Prostate gland (tissue), 2 donors: ENCODE measurements around the gene MEIS2. TPM values are rescaled to one million over a fixed set of nuclear protein-coding genes. Genes with fewer than 3 reads are reported as not detected.

Experiments used
- DNase-seq: peaks from one replicate; pipeline ENCODE4 v3.0.0-alpha.2; 2019; ENCODE audit warnings: low spot score
- H3K27ac ChIP-seq, 2 donors: fragments of 200-600 bp; sonication (generic); 2 replicates each; pipeline ENCODE4 v1.5.1; 2017 to 2019
- H3K27me3 ChIP-seq: fragments of 200-600 bp; sonication (generic); replicated peaks from 2 replicates; pipeline ENCODE4 v1.5.1; 2019; ENCODE audit not compliant: insufficient read depth
- H3K36me3 ChIP-seq, 2 donors: fragments of 200-600 bp; sonication (generic); 1 replicate in 1 of 2; 2 replicates in 1 of 2; pipeline versions ENCODE4 v1.5.1 to v1.8.1; 2017 to 2019
- H3K4me1 ChIP-seq: fragments of 200-600 bp; sonication (generic); replicated peaks from 2 replicates; pipeline ENCODE4 v1.5.1; 2019
- H3K4me3 ChIP-seq, 2 donors: fragments of 200-600 bp; sonication (generic); 2 replicates each; pipeline ENCODE4 v1.5.1; 2017 to 2019
- H3K9me3 ChIP-seq: fragments of 200-600 bp; sonication (generic); 2 replicates; pipeline ENCODE4 v1.5.1; 2017
- POLR2A ChIP-seq: fragments of 450-650 bp; IDR thresholded peaks from one replicate; pipeline ENCODE4 v1.6.1; 2016; ENCODE audit warnings: antibody characterized with exemption, mild to moderate bottlenecking
- POLR2AphosphoS5 ChIP-seq: sonication (generic); formaldehyde crosslinking; IDR thresholded peaks from one replicate; pipeline ENCODE4 v1.6.1; 2017; ENCODE audit warnings: antibody characterized with exemption
- WGBS: methylation state at CpG from one replicate; pipeline ENCODE4 v1.1.5; 2018; 5-methylcytosine and 5-hydroxymethylcytosine counted together
- intact Hi-C: fragments of 100-400 bp; cut with DNase I; formaldehyde crosslinking; loops from one replicate; pipeline ENCODE4 v1.14.2; 2022
- total RNA-seq, 2 donors: library from RNA; depleted of rRNA; stranded (reverse); fragments of >200 nt; gene quantifications; one replicate each; pipeline ENCODE4 v1.1.0, GENCODE V29; 2016
- TF ChIP-seq, protein P1 (sequence below), 4 experiments: fragments of 200-600 bp in 2 of 4; fragments of 450-650 bp in 2 of 4; sonication (generic) in 2 of 4; IDR thresholded peaks; 1 replicate in 3 of 4; 2 replicates in 1 of 4; pipeline ENCODE4 v1.5.1; 2016 to 2019; ENCODE audit warnings: antibody characterized with exemption in 4 of 4, mild to moderate bottlenecking in 2 of 4, moderate library complexity in 2 of 4

Gene MEIS2
- total RNA-seq, 2 donors from 2014 or later, result 53.4 to 73.2 TPM

DNA sequence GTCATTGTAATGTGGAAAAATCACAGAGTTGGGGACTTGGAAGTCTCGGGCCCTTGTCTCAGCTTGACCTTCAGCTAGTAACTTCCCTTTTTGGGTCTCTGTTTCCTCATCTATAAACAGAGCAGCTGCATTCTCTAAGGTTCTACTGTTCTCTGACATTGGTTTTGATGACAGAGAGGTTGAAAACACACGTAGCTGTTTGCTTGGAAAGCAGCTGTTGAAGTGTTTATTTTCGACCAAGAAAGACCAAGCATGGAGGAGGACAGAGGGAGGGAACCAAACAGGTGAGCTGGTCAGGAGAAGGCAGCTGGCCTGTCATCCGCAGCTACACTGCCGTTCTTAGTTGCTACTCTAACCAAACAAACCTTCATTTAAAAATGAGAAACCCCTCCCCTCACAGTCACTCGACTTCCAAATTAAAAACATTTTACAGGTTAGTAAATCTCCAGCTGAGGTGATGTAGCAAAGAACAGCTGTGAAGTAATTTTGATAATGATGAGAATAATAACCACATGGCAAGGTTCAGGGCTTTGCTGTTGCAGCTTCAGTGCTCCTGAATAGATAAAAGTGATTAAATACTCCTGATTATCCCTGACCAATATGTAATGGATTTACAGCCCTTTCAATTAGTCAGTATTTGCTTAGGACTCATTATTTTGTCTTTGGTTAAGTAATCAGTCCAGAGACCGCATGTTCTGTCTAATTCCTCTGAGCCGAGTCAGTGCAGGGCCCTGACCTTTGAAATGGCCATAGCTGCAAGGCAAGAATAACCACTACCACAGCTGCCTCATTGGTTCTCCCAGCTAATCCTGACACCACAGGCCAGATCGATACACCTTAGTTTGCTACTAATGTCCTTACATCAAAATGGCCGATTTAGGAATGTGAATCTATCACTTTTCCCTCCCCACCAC, 65.3 kb downstream of the MEIS2 start:
- DNase-seq, result no peak
- no peak overlapping the region for H3K4me3 ChIP-seq
- intact Hi-C loops, result no loop called here
- H3K9me3 ChIP-seq, result no peaks in the 10 kb centered on the region
- WGBS, result 45% methylated on average over 10 of the region's 10 CpGs
- H3K4me1 ChIP-seq, result no peaks in the 10 kb centered on the region
- H3K27me3 ChIP-seq, result no peaks in the 10 kb centered on the region
- no peak overlapping the region for H3K27ac ChIP-seq
- no peaks in the 10 kb centered on the region for H3K36me3 ChIP-seq
- TF ChIP-seq POLR2AphosphoS5, result no peak
- no peak for TF ChIP-seq POLR2A
- TF ChIP-seq, protein P1, sequence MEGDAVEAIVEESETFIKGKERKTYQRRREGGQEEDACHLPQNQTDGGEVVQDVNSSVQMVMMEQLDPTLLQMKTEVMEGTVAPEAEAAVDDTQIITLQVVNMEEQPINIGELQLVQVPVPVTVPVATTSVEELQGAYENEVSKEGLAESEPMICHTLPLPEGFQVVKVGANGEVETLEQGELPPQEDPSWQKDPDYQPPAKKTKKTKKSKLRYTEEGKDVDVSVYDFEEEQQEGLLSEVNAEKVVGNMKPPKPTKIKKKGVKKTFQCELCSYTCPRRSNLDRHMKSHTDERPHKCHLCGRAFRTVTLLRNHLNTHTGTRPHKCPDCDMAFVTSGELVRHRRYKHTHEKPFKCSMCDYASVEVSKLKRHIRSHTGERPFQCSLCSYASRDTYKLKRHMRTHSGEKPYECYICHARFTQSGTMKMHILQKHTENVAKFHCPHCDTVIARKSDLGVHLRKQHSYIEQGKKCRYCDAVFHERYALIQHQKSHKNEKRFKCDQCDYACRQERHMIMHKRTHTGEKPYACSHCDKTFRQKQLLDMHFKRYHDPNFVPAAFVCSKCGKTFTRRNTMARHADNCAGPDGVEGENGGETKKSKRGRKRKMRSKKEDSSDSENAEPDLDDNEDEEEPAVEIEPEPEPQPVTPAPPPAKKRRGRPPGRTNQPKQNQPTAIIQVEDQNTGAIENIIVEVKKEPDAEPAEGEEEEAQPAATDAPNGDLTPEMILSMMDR (IDR thresholded peaks at IDR 0.05), result no peak

DNA sequence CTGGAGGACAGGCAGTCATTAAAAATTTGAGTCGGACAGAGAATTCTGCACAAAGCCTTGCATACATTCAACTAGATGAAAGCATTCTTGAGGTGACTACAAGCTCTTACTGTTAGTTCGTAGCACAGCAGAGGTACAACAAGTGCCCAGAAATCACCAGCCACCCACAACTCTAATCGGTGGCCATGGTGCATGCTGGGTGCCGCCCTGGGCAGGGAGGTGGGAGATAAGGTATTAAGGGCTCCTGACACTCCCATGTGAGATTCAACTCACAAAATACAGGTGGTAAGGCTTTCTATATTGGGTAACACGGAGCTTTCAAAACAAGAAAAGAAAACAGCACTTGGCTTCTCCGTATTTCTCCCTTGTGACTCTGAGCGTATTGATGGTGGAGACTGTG, 66.0 kb downstream of the MEIS2 start:
- WGBS, result 73% methylated on average over 7 of the region's 7 CpGs
- DNase-seq, result no peak
- Histone ChIP-seq H3K27me3 (no peaks in the 10 kb centered on the region), H3K36me3 (no peaks in the 10 kb centered on the region), H3K4me3 (no peak overlapping the region), H3K9me3 (no peaks in the 10 kb centered on the region), H3K27ac (no peak overlapping the region), H3K4me1 (no peaks in the 10 kb centered on the region)
- no peak for TF ChIP-seq POLR2A
- TF ChIP-seq POLR2AphosphoS5, result no peak
- TF ChIP-seq, protein P1 (IDR thresholded peaks at IDR 0.05), result no peak
- intact Hi-C loops, result no loop called here

DNA sequence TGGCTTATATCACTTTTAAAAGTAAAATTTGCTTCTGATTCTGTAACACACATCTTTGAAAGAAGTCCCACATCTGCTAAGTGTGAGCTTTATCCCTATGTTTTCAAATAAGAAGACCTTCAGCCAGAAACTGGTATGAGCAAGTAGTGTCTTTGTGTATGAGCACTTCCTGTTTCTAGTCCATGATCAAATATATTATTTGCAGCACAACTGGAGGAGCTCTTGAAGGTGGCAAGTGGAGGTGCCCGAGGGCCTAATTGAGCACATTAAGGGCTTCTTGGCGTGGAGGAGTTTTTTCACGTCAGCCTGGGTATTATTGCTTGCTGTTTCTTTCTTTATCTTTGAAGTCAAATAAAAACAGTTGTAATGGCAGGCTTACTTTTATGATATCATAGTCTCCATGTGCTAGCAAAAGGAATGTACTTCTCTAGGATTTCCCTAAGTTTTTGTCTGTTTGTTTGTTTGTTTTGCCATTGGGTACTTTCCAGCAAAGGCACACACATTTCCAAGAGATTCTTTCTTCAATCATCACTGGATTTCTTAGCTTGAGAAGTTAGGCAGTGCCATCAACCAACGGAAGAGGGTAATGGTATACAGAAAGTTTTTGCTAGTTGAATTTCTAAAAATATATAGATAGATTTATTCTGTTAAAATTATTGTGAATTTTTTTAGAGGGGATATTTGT, 68.1 kb downstream of the MEIS2 start:
- Histone ChIP-seq H3K4me3 (no peak overlapping the region), H3K27me3 (no peaks in the 10 kb centered on the region), H3K9me3 (no peaks in the 10 kb centered on the region), H3K27ac (no peak overlapping the region), H3K4me1 (no peaks in the 10 kb centered on the region), H3K36me3 (no peaks in the 10 kb centered on the region)
- TF ChIP-seq, protein P1 (IDR thresholded peaks at IDR 0.05), result no peak
- no peak for TF ChIP-seq POLR2AphosphoS5
- TF ChIP-seq POLR2A, result no peak
- no peak for DNase-seq
- intact Hi-C loops, result no loop called here
- WGBS, result 43% methylated on average over 4 of the region's 4 CpGs

DNA sequence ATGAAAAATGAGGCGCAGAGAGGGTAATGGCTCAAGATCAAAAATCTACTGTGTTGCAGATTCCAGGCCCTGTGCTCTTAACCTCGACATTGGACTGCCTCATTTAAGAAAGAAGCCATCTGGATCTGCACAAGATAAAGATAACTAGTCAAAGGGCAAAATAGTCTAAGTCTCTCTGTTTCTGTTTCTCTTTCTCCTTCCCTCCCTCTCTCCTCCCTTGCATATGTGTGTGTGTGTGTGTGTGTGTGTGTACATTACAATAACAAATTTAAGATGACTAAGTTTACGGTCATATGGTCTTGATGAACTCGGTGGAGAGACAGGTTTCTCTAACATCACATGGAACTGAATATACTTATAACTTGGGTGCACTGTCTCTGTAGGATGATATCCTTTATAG, 69.2 kb downstream of the MEIS2 start:
- Histone ChIP-seq H3K4me1 (no peaks in the 10 kb centered on the region), H3K9me3 (no peaks in the 10 kb centered on the region), H3K27ac (no peak overlapping the region), H3K27me3 (no peaks in the 10 kb centered on the region), H3K36me3 (no peaks in the 10 kb centered on the region), H3K4me3 (no peak overlapping the region)
- no peak for DNase-seq
- 53% methylated on average over 4 of the region's 4 CpGs for WGBS
- TF ChIP-seq POLR2AphosphoS5 (no peak), POLR2A (no peak)
- TF ChIP-seq, protein P1 (IDR thresholded peaks at IDR 0.05), result no peak
- intact Hi-C loops, result no loop called here
